ENCODE results near the gene TEX264.

Gene TEX264

DNA sequence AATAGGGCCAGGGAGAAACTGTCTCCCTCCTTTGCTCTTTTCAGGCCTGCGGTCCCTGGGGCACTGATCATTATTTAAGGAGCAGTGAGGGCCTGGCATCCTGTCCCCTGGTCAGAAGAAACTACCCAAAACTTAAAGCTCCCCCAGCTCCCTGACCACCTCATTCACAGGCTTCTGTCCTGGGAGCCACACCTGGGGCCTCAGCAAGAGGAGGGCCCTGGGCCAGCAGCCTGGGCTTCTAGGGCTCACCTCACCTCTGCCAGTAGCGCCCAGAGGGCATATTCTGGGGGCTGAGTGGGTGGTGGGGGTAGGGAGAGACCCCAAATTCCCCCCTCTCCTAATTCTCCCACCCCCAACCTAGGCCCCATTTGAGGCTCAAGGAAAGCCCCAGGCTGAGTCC is 31.1 kb downstream of the TEX264 start:
- DNase-seq, result no peak

GRCh38 chr3:51703068-51703760 is 32.2 kb downstream of the TEX264 start:
- no peak for DNase-seq

DNA sequence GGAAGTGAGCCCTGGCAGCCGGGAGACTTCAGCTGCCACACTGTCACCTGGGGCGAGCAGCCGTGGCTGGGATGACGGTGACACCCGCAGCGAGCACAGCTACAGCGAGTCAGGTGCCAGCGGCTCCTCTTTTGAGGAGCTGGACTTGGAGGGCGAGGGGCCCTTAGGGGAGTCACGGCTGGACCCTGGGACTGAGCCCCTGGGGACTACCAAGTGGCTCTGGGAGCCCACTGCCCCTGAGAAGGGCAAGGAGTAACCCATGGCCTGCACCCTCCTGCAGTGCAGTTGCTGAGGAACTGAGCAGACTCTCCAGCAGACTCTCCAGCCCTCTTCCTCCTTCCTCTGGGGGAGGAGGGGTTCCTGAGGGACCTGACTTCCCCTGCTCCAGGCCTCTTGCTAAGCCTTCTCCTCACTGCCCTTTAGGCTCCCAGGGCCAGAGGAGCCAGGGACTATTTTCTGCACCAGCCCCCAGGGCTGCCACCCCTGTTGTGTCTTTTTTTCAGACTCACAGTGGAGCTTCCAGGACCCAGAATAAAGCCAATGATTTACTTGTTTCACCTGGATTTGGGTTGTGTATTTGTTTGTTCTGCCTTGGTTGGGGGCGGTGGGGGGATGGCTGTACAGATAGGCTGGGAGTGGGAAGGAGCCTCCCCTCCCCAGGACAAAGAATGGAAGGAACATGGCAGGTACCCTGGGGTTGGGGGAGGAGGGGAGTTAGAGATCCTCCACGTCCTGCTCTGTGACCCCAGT is 32.9 kb downstream of the TEX264 start:
- DNase-seq, result no peak

DNA sequence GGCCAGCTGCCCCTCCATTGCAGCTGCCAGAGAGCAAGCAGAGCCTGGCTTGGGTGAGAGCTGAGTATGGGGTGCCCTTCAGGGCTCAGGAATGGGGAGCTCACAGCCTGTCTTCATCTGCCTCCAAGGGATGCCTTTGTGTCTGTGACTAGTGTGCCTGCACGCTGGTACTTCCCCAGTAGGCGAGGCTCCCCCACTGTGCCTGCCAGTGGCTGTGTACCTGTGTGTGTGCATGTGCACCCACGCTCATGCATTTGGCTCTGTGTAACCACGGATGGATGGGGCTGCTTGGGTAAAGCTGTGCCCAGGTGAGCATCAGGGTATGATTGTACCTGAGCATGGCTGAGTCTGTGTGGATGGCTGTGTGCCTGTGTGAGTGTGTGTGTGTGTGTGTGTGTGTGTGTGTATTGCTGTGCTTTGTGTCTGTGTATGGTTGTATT is 33.5 kb downstream of the TEX264 start:
- no peak for DNase-seq

GRCh38 chr3:51705276-51706020 is 34.4 kb downstream of the TEX264 start:
- no peak for DNase-seq

DNA sequence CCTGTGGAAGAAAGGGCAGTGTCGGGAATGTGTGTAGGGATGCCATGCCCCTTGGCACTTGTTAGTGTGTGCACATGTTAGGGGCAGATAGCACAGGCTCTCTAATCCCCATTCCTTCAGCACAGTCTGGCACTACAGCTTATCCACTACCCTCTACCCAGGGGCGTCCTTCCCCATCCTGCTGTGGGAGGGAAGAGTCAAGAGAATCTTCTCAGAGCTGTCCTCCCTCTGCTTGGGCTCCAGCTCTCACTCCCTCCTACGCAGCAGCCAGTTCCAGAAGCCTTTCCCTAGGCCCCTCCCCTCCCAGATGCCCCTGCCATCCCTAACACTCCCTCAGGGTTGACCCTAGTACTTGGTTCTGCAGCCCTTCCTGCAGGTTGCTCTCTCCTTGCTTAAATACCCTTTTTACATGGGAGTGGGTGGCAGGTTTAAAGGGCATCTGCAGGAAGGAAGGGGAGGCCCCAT is 35.0 kb downstream of the TEX264 start:
- no peak for DNase-seq

DNA sequence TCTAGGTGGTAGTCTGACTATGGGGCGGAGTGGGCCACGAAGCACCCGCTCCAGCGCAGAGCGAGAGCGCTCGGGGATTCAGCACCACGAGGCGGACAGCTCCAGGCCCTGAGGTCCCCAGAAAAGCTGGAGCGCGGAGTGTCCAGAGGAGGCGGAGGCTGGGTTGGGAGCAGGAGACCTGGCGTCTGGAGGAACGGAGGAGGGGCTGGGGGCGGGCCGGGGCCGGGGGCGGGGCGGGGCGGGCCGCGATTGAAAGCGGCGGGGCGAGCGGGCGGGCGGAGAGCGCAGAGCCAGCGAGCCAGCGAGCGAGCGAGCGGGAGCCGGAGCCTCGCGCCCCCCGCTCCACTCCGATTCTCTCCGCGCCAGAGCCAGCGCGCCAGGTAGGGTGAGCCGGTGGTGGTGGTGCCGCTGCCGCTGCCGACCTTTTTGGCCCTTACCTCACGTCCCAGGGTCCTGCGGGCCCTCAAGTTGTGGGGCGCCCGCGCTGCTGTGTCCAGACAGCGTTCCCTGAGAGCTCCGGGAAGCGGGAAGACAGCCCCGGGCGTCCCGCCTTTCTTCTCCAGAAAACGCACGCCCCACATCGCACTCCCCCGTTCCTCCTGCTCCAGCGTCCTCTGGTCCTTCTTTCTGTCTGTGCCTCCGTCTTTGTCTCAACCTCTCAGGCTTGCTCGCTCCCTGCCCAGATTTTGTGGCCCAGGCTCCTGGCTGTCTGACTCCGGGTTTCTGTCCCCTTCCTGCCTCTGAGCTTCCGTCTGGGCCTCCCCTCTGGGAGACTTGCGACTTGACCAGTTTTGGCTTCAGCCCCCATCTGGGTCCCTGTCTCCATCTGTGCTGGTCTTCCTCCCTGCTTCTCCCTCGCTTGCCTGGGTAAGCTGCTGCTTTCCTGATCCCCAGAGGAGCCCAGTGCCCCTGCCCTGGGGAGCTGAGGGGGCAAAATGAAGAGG is 36.0 kb downstream of the TEX264 start, which contains the start of gene GRM2:
TSS of gene GRM2 (plus strand) at position 281 of the 944 bp plus-strand sequence. CDS start 1,916 bp downstream, outside the sequence.
- DNase-seq, result peak; percentile 85

DNA sequence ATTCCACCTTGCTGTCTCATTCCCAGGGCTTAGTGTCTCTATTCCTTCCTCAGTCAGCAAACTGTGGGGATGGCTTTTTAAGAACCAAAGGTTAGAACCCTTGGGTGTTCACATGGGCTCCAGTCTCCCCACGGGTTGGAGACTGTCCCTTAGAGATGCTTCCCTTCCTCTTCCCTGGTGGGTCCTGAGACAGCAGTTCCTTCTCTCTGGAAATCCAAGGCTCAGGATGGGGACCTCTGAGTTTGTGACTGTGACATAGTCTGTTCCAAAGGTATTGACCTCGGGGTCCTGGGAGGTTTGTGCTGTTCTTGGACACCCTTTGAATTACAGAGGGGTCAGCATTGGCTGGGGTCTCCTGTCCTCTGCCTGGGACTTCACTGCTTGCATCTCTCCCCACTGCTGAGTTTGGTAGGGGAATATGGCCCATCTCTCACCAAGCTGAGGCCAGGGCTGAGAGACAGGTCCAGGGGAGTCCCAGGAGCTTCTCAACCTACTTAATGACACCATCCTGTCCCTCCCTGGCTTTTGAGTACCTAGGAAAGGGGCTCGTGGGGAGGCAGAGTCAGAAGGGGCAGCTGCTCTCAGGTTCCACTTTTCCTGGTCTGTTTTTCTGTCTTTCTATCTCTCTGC is 37.3 kb downstream of the TEX264 start:
- DNase-seq, result no peak

GRCh38 chr3:51709004-51709420 is 38.0 kb downstream of the TEX264 start:
- DNase-seq, result no peak

- DNase-seq, result no peak
Observed at GRCh38 chr3:51709675-51710074, 38.6 kb downstream of the TEX264 start.

DNA sequence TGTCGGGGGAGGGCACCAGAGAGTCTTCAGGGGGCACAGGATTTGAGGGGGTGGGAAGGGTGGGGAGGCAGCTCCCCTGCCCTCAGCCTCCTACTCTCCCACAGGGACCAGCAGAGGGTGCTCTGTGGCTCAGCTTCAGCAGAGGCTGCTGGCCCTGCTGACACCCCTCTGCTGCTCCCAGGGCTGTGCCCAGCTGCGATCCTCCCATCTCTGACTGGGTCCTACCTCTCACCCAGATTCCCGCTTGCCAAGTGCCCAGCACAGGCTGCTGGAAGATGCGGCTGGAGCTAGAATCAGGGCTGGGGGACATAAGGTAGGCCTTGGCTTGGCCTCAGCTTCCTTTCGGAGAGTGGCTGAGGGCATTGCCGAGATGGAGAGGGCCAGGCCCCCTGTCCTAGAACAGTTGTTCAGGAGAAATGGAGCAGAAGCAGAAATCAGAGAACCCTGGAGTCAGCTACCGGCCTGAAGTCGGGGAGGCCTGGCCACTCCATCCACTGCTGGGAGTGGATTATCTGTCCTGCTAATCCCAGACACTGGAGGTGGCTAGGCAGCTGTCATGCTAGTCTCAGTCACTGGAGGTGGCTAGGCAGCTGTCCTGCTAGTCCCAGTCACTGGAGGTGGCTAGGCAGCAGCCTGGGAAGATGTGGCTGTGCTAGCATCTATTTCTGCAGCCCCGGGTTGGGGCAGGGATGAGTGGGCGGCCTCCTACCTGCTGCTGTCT is 39.7 kb downstream of the TEX264 start:
- no peak for DNase-seq

DNA sequence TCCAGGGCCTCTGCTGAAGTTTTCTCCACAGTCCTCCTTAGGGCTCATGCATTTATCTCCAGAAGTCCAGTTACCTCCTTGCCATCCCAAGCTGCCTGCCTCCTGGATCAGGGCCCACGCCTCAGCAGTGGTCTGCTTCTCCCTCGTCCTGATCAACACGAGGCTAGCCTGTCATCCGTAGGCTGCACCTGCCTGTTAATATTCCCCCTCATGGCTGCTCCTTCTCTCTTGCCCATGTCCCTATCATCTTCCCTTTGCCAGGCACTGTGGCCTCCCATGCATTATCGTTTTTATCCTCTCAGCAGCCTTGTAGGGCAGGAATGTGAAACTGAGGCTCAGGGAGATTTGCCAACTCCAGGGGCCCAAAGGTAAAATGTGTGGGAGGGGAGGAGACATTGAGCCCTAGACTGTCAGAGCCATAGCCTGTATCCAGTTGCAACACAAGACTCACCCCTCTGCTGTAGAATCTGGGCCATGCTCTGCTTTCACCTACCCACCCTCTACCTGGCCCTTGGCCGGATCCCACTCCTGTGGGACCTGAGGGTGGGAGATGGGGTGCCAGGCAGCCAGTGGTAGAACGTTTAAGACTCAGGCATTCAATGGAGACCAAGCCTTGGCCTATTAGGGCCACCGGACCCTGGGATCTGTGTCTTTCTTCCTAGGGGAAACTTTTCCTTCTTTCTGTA is 40.4 kb downstream of the TEX264 start:
- no peak for DNase-seq

GRCh38 chr3:51712038-51712420 is 41.0 kb downstream of the TEX264 start:
- no peak for DNase-seq

GRCh38 chr3:51712511-51712931 is 41.5 kb downstream of the TEX264 start:
- DNase-seq, result no peak

GRCh38 chr3:51712963-51713362 is 41.9 kb downstream of the TEX264 start:
- no peak for DNase-seq

GRCh38 chr3:51715231-51715976 is 44.4 kb downstream of the TEX264 start:
- DNase-seq, result no peak

DNA sequence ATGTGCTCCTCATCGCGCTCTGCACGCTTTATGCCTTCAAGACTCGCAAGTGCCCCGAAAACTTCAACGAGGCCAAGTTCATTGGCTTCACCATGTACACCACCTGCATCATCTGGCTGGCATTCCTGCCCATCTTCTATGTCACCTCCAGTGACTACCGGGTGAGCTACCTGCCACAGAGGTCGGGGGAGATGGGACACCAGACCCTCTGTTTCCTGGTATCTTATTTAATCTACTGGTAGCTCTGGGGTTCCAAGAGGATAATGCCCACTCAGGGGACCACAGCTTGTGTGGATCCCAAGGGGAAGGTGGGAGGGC is 44.9 kb downstream of the TEX264 start:
- no peak for DNase-seq

DNA sequence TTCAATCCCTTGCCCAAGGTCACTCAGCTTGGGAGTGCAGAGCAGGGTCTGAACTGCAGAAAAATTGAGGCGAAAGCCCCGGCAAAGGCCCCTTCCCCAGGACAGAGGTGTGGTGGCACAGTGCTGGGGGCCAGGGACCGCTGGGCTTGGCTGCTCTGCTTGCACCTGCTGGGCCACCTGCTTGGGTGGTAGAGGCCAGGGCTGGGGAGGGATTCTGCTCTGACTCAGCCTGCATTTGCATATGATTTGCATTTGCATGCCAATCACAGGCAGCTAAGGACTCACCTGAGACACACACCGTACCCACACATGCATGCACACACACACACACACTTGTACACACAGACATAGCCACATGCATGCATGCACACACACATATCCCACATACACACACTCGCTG is 45.8 kb downstream of the TEX264 start:
- no peak for DNase-seq

DNA sequence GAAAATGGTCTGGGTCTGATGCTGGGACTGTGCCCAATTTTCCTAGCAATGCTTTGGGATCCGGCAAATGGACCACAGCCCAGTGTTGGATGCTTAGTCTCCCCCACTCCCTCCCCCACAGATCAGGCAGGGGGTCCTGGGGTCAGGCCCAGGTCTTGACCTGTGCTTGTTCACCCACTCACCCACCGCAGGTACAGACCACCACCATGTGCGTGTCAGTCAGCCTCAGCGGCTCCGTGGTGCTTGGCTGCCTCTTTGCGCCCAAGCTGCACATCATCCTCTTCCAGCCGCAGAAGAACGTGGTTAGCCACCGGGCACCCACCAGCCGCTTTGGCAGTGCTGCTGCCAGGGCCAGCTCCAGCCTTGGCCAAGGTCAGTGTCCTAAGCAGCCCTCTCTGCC is 46.4 kb downstream of the TEX264 start:
- no peak for DNase-seq

DNA sequence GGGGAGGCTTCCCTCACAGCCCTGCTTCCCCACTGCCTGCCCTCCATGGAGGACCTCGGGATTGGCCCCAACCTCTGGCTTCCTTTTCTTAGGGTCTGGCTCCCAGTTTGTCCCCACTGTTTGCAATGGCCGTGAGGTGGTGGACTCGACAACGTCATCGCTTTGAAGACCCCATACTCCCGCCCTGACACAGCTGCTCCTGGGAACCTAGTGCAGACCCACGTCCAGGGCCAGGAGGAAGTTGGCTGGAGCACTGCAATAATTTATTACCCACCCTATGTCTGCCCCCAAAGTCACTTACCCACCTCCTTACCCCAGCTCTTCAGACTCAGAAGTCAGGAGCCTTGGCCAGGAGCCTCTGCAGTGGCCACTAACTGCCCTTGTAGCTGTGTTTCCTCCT is 46.9 kb downstream of the TEX264 start:
- DNase-seq, result no peak

Measured in fibroblast of upper back skin (primary cell).